HG03135 (cell line): ENCODE measurements around the gene EXOC4.
A peak's percentile ranks its signal among the peaks of the same experiment; 100 is the strongest.
"Not testable (repeated sequence)": the region's sequence is repeated elsewhere in the genome, so short reads cannot be mapped to it uniquely, and the experiment has no call there.

Source experiments
- ATAC-seq: cut with Tn5 transposase; IDR thresholded peaks from one replicate; pipeline ENCODE4 v1.9.1; 2021; ENCODE audit warnings: mild to moderate bottlenecking, moderate library complexity; ENCODE audit not compliant: unreplicated experiment

The EXOC4 gene

DNA sequence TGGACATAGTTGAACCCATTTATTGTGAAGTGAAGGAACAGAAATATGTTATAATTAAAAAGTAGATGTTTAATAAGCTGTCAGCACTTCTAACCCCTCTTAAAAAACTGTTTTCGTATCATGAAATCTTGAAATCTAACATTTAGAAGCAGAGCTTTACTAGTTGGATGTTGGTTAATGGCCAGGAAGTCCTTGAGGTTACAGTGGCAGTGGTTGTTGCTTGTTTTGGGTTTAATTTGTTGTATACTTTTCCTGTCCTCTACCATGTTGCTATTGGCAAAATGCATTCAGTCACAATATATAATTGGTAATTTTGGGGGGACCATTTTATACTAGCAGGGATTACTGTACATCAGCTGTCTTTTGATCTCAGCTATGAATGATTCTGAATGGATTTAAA, 60.7 kb downstream of the EXOC4 start:
- ATAC-seq, result no peak

- ATAC-seq, result no peak
Observed at GRCh38 chr7:133314084-133314483, 61.2 kb downstream of the EXOC4 start.

DNA sequence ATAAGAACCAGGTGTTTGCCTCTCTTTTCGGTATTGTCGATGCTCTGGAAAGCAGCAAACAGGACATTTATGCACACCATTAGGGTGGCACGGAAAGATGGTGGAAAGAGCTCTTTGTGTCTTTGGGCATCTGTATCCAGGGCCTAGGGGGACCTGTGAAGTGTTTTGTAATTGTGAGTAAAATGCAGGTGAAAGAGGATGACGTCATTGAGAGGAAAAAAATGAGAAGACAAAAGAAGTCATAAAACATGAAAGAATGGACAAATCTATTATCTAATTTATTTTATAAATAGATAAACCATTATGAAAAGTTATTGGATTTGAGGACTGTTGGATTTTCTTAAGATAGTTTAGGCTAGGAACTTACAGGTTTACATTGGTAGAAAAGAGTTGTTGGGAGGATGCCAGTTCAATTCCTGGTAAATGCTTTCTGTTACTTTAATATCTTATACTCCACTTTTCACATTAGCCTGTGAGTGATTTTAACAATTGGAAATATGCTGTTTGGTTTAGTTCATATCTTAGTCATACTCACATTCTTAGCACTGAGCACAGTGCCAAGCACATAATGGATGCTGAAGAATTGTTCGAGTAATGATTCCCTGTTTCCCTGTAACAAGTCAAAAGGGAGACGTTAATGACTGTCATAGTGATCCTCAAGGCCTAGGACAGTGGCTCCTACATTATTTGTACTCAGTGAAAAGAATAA, 62.6 kb downstream of the EXOC4 start:
- ATAC-seq, result no peak

GRCh38 chr7:133319842-133320241, 67.0 kb downstream of the EXOC4 start:
- ATAC-seq, result no peak

GRCh38 chr7:133320891-133321290, 68.0 kb downstream of the EXOC4 start:
- ATAC-seq, result no peak

DNA sequence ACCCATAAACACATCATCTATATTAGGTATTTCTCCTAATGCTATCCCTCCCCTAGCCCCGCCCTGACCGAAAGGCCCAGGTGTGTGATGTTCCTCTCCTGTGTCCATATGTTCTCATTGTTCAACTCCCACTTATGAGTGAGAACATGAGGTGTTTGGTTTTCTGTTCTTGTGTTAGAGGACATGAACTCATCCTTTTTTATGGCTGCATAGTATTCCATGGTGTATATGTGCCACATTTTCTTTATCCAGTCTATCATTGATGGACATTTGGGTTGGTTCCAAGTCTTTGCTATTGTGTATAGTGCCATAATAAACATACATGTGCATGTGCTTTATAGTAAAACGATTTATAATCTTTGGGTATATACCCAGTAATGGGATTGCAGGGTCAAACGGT, 68.5 kb downstream of the EXOC4 start:
- ATAC-seq, result not testable (repeated sequence)

GRCh38 chr7:133326745-133327144, 73.9 kb downstream of the EXOC4 start:
- ATAC-seq, result not testable (repeated sequence)

DNA sequence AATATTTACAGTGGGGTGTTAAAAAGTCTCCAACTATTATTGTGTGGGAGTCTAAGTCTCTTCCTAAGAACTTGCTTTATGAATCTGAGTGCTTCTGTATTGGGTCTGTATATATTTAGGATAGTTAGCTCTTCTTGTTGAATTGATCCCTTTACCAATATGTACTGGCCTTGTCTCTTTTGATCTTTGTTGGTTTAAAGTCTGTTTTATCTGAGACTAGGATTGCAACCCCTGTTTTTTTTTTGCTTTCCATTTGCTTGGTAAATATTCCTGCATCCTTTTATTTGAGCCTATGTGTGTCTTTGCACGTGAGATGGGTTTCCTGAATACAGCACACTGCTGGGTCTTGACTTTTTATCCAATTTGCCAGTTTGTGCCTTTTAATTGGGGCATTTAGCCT, 75.1 kb downstream of the EXOC4 start:
- not testable (repeated sequence) for ATAC-seq

DNA sequence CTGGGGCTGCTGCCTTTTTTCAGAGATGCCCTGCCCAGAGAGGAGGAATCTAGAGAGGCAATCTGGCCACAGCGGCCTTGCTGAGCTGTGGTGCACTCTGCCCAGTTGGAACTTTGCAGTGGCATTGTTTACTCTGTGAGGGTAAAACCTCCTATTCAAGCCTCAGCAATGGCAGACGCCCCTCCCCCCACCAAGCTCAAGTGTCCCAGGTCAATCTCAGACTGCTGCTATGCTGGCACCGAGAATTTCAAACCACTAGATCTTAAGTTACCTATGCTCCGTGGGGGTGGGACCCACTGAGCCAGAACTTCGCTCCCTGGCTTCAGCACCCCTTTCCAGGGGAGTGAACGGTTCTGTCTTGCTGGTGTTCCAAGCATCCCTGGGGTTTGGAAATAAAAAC, 77.2 kb downstream of the EXOC4 start:
- no peak for ATAC-seq

- ATAC-seq, result no peak
Observed at GRCh38 chr7:133331861-133332260, 79.0 kb downstream of the EXOC4 start.

DNA sequence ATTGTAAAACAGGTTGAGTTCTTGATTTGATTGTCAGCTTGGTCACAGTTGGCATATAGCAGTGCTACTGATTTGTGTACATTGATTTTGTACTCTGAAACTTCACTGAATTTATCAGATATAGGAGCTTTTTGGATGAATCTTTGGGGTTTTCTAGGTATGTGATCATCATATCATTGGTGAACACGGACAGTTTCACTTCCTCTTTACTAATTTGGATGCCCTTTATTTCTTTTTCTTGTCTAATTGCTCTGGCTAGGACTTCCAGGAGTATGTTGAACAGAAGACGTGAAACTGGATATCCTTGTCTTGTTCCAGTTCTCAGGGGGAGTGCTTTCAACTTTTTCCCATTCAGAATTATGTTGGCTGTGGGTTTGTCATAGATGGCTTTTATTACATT, 86.9 kb downstream of the EXOC4 start:
- ATAC-seq, result no peak

DNA sequence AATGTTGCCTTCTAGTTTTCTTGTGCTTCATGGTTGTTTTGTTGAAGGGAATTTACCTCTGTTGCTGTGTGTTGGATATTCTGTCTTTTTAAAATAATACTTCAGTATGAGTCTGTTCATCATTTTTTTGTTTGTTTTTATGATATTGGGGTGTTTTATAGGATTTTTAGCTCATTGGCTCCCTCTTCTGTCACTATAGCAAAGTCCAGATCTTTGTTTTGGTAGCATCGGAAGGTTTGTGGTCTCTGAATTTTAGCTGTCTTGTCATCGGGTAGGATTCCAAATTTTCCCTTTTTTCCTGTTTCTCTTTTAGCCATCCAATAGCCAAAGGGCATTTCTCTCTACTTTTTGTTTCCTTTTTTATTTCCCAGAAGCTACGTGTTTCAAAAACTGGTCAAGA, 91.4 kb downstream of the EXOC4 start:
- ATAC-seq, result no peak

- no peak for ATAC-seq
Observed at GRCh38 chr7:133345690-133346421, 93.0 kb downstream of the EXOC4 start.

DNA sequence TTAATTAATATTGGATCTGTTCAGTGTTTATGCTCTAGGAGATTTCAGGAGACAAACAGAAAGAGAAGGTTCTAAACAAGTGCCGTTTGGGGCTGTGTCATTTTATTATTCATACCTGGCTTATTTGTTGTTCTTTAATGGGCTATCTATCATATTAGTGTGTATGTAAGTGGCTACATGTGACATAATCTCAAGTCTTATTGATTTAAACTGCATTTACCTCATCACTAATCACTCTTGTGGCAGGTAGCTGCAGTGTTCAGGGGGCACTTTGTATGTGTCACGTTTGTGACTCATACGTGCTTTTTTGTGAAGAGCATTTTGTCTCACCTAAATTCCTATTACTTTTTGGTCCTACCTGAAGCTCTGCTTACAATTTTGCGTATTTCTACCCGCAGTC, 95.4 kb downstream of the EXOC4 start:
- ATAC-seq, result no peak

GRCh38 chr7:133349101-133349500, 96.2 kb downstream of the EXOC4 start:
- peak; percentile 60 for ATAC-seq

DNA sequence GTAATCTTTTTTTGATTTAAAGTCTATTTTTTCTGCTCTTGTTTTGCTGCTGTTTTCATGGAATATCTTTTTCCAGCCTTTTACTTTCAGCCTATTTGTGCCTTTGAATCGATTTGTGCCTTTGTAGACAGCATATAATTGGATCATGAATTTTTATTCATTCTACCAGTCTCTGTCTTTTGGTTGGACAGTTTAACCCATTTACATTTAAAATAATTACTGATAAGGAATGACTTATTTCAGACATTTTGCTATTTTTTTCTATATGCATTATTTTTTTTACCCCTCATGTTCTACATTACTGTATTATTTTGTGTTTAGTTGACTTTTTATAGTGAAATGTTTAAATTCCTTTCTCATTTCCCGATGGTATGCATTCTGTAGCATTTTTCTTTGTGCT, 99.6 kb downstream of the EXOC4 start:
- ATAC-seq, result no peak

GRCh38 chr7:133353775-133354174, 100.9 kb downstream of the EXOC4 start:
- no peak for ATAC-seq

GRCh38 chr7:133354546-133355324, 101.9 kb downstream of the EXOC4 start:
- ATAC-seq, result no peak

- no peak for ATAC-seq
Observed at GRCh38 chr7:133355325-133355708, 102.4 kb downstream of the EXOC4 start.

GRCh38 chr7:133355822-133356221, 102.9 kb downstream of the EXOC4 start:
- no peak for ATAC-seq

GRCh38 chr7:133358708-133359107, 105.8 kb downstream of the EXOC4 start:
- no peak for ATAC-seq

GRCh38 chr7:133359449-133359848, 106.6 kb downstream of the EXOC4 start:
- ATAC-seq, result no peak
